Panc1 (cell line): ENCODE measurements around the gene ARL4A.

Source experiments
- POLR2AphosphoS5 ChIP-seq: IDR thresholded peaks from 2 replicates; pipeline ENCODE4 v1.6.1; 2012; ENCODE audit warnings: mild to moderate bottlenecking, low read depth, low read length, moderate library complexity
- TF ChIP-seq, protein P1 (sequence below): fragments of 450-650 bp; IDR thresholded peaks from 2 replicates; pipeline ENCODE4 v1.5.1; 2017; ENCODE audit warnings: mild to moderate bottlenecking

DNA sequence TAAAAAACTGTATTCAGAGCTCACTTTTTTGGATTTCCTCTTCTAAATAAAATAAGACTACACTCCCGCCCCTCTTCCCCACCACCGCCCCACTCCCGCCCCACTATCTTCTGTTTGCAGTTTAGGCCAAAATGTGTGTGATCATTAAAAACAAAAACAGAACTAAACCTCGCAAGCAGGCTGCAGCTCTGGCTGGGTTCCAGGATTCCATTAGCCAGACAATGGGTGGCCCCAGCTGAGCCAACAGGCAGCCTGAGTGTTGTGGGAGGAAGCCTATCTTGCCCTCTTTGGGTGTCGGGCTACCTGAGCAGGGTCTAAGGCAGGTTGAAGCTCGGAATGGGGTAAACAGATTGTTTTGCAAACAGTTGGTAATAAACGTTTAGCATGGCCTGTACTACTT, 41.7 kb downstream of the ARL4A start:
- no peak for TF ChIP-seq POLR2AphosphoS5
- TF ChIP-seq, protein P1, sequence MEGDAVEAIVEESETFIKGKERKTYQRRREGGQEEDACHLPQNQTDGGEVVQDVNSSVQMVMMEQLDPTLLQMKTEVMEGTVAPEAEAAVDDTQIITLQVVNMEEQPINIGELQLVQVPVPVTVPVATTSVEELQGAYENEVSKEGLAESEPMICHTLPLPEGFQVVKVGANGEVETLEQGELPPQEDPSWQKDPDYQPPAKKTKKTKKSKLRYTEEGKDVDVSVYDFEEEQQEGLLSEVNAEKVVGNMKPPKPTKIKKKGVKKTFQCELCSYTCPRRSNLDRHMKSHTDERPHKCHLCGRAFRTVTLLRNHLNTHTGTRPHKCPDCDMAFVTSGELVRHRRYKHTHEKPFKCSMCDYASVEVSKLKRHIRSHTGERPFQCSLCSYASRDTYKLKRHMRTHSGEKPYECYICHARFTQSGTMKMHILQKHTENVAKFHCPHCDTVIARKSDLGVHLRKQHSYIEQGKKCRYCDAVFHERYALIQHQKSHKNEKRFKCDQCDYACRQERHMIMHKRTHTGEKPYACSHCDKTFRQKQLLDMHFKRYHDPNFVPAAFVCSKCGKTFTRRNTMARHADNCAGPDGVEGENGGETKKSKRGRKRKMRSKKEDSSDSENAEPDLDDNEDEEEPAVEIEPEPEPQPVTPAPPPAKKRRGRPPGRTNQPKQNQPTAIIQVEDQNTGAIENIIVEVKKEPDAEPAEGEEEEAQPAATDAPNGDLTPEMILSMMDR = no peak
